HT1080 (cell line): Measurements from ENCODE around the gene HTD2. TPM values are rescaled to one million over a fixed set of nuclear protein-coding genes. Genes with fewer than 3 reads are reported as not detected.
A peak's percentile ranks its signal among the peaks of the same experiment; 100 is the strongest.
"Not testable (repeated sequence)": the region's sequence is repeated elsewhere in the genome, so short reads cannot be mapped to it uniquely, and the experiment has no call there.

Source experiments
- DNase-seq: peaks from one replicate; pipeline ENCODE4 v3.0.0-alpha.2; 2015; ENCODE audit warnings: low read depth
- total RNA-seq: library from RNA; depleted of rRNA; stranded (reverse); fragments of >200 nt; shearing (Covaris generic); gene quantifications from 2 replicates; pipeline ENCODE4 v1.2.3, GENCODE V29; 2014

The HTD2 gene
- total RNA-seq, 1 experiment from 2014 or later = 10.1 TPM

DNA sequence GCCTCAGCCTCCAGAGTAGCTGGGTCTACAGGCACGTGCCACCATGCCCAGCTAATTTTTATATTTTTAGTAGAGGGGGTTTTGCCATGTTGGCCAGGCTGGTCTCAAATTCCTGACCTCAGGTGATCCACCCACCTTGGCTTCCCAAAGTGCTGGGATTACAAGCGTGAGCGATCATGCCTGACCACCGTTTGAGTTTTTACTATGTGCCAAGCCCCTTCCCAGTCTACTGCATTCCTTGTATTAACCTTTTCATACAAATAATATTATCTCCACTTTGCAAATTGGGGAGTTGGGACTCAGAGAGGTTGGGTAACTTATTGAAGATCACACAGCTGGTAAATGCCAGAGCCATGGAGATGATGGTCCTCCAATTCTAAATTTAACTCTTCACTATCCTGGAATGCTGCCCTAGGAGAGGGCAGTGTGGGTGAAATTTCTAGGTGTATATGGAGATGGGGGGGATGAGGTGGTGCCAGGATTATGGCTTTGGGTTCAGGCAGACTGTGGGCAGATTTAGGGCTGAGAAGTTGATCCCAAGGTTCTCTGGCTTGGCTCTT, 25.4 kb downstream of the HTD2 start:
- DNase-seq = no peak

DNA sequence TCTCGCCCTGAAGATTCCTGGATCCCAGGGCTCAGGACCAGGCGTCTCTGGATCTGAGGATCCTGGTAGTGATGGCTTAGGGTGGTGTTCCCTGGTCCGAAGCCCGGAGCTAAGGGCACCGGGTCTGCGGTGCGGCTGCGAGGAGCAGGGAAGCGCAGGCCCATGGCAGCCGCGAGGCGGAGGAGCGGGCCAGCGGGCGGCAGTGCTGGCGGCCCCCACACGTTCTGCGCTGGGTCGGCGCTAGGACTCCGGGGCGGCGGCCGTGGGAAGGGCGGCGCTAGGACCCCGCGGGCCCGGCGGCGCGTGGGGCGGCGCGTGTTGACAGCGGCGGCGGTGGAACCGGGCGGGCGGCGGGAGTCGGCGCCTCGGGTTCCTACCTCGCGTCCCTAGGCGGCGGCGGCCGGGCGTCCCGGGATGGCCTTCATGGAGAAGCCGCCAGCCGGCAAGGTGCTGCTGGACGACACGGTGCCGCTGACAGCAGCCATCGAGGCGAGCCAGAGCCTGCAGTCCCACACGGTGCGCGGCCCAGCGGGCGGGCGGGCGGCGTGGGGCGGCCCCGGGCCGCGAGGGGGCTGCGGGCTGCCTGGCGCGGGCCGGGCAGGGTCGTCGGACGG, 26.4 kb downstream of the HTD2 start, which contains the start of gene PXK:
TSS of gene PXK (plus strand) at position 318 of the 614 bp plus-strand sequence. CDS start at position 415, 97 bp downstream.
- peak; percentile 69 for DNase-seq

DNA sequence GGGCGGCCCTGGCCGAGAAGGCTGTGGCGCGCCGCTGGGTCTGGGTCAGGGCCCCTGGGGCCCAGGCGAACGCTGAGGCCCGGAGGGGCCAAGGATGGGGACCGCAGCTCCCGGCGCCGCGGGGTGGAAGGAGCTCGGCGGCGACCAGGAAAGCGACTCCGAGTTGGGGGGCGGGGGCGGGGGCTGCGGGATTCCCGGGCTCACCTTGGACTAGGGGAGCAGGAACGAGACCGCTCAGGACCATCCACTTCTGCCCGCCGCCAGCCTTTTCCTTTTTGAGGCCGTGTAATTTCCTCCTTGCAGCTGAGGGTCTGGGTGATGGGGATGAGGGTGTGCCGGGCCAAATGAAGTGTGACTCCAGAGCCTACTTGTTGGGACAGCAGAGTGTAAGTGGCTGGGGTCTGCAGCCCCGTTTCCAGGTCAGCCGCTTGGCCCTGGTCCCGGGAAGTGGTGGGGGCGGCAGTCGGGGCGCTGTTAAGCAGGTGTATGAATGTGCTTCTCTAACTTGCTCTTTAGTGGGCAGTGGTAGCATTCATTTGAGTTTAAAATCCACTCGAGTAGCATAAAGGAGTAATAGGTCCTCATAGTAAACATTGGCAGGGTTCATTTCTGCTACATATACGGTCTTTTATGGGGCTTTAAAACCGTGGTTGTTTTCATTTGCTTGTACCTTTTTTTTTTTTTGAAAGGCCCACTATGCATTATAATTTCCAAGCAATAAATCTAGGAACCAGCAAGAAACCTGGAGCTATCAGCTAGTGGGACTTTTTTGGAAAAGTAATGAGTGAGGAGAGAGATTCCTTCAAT, 27.1 kb downstream of the HTD2 start:
- DNase-seq = peak; percentile 38

DNA sequence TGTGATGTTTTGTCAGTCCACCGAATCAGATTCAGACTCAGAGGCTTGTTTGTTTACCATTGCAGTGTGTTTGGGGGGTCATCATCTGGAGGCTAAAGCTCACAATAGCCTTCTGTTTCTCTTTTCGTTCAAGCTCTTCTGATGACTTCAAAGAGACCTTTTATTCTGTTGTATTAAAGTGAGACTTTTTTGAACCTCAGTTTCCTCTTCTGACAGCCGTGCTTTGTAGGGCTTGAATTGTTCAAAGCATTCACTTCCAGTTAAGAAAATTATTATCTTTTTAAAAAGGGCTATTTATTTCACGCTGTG, 27.6 kb downstream of the HTD2 start:
- no peak for DNase-seq

DNA sequence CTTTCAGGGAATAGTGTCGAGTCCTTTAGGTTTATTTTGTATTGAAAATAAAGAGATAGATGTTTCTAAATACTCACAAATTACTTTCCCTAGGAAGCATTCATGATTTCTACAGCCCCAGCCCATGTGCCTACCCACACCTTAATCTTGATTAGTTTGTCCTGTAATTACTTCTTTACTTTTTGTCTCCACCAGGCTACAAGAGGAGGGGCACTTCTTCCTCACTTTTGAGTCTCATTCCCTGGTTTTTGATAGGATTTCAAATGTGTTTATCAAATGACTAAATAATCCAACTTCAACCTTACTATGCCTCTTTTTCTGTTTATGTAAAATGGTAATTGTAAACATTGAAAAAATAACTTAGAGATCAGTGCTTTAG, 28.2 kb downstream of the HTD2 start:
- no peak for DNase-seq

DNA sequence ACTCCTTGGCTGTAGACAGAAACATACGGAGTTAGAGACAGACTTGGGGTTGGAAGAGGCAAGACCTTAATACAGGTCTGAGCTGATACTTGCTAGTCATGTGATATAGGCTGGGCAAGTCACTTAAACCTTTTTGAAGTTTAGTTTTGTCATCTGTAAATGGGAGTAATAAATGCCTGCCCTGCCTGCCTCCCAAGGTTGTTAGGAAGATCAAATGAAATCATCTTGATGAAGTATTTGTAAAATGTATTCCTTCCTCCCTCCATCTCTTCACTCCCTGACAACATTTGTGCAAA, 29.3 kb downstream of the HTD2 start:
- DNase-seq = no peak

DNA sequence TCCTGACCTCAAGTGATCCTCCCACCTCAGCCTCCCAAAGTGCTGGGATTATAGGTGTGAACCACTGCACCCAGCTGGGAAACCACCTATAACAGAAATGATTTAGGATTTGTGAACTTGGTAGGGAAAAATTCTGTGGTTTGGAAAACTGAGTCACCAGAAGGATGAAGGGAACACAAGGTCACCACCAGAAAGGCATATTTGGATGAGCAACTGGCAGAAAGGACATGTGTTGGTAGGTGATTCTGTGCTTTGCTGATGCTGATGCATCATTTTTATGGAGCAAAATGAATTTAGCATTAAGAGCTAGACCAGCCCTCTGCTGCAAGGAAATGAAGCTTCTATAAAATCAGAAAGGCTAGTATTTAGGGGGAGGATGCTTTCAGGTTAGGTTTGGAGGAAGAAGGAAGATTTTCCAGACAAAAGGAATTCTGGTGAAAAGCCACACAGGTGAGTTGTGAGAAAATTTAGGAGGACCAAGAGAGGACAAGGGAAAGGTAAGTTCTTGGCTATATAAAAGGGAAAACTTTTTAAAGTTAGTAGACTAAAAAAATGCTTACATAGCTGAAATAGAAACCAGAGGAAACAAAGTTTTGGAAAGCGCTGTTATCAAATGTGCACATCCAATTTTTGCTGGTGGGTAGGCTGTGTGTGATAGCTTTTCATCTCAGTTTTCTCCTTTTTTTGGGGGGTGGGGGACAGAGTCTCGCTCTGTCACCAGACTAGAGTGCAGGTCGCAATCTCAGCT, 30.0 kb downstream of the HTD2 start:
- peak; percentile 92 for DNase-seq

DNA sequence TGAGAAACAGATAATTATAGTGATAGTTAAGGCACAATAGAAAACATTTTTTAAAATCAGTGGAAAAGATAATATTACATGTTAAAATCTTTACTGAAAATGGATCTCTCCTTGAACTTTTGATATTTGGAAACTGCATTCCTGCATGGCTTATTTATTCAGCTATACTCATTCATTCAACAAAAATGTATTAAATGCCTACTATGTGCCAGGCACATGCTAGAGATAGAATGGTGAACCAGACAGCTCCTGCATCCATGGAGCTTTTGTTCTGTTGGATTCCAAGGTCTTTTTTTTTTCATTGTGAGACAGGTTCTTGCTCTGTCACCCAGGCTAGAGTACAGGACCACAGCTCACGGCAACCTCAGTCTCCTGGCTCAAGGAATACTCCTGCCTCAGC, 30.9 kb downstream of the HTD2 start:
- no peak for DNase-seq

DNA sequence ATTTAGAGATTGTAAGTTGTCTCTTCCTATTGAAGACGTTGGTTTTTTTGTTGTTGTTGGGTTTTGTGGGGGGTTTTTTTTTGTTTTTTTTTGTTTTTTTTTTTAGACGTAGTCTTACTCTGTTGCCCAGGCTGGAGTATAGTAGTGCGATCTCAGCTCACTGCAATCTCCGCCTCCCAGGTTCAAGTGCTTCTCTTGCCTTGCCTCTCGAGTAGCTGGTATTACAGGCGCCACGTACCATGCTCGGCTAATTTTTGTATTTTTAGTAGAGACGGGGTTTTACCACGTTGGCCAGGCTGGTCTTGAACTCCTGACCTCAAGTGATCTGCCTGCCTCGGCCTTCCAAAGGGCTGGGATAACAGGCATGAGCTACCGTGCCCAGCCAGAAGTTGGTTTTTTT, 32.8 kb downstream of the HTD2 start:
- not testable (repeated sequence) for DNase-seq

DNA sequence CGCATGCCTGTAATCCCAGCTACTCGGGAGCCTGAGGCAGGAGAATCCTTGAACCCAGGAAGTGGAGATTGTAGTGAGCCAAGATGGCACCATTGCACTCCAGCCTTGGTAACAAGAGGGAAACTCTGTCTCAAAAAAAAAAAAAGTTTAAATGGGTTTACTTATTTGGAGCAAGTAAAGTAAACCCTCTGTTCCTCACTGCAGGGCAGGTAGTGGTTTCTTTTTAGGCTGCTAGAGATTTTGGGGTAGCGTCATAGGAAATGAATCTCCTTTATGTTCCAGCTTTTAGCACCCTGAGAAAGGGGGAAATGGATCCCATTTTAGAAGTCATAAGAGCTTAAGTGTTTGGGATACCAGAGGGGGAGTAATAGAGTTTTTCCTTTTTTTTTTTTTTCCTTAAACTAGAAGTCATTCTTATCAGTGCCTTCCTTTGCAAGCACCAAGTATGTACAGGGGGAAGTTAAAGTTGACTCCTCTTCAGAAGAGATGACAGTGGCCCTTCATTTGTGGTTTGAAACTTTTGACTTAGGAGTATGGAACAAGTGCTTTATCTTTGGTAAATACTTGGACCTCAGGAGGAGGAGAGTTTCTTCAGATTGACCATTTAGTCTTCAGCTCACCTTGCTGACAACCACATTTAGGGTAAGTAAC, 34.4 kb downstream of the HTD2 start:
- DNase-seq = no peak

DNA sequence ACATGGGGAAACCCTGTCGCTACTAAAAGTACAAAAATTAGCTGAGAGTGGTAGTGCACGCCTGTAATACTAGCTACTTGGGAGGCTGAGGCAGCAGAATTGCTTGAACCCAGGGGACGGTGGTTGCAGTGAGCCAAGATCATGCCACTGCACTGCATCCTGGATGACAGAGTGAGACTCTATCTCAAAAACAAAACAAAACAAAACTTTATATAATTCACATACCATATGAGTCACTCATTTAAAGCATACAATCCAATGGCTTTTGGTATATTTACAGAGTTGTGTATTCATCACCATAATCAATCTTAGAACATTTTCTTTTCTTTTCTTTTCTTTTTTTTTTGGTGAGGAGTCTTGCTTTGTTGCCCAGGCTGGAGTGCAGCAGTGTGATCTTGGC, 35.1 kb downstream of the HTD2 start:
- DNase-seq = no peak

DNA sequence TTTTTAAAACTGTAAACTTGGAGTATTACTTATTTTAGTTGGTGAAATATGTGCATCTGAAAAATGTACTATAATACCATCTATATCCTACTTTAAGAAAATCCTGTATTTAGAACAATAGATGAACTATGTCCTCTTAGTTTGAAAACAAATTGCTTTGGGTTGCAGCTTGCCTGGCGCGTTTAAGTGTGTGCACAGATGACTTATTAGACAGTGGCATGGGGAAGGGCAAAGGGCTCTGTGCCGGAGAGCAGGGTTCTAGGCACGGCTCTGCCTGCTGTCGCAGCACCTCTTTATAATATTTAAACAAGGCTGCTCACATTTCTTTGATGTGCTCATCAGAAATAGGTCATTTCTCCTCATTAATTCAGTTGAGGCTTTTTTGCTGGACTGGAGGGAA, 36.4 kb downstream of the HTD2 start:
- no peak for DNase-seq

DNA sequence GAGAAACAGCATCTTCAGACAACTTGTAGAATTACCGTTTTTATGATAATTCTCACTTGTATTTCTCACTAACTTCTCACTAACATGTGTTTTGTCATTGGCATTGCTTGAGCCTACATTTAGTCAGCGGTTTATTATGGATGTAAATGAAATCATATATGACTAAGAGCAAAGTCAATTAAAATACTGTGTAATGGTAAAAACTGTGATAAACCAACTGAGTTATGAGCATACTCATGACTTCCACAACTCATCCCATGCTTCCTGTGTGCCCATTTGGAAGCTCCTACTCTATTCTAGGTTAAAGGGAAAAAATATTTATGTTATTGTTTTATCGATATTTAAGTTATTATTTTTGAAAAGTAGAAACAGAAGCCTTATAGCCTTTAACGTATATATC, 39.1 kb downstream of the HTD2 start:
- DNase-seq = no peak

DNA sequence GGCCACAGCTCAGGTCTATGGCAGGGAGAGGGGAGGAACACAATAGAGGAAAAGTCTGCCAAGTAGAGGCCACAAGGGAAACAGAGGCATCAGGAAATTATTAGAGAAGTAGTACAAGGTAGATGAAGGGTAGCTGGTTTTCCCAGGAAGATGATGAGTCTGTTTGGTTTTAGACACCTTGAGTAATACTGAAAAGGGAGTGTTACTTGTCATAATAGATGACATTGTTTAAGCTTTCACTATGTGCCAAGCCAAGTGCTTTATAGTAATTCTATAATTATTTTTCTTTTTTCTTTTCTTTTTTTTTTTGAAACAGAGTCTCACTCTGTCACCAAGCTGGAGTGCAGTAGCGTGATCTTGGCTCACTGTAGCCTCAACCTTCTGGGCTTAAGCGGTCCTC, 40.0 kb downstream of the HTD2 start:
- no peak for DNase-seq

DNA sequence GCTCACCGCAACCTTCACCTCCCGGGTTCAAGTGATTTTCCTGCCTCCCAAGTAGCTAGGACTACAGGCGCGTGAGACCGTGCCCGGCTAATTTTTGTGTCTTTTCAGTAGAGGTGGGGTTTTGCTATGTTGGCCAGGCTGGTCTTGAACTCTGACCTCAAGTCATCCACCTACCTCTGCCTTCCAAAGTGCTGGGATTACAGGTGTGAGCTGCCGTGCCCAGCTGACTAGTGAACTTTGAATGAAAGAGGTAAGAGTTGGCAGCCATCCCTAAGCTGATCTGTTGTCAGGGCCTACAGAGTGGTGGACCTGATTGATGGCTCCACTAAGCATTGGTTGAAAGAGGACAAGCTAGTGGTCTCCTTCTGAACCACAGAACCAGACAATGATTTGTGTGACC, 41.7 kb downstream of the HTD2 start:
- no peak for DNase-seq

DNA sequence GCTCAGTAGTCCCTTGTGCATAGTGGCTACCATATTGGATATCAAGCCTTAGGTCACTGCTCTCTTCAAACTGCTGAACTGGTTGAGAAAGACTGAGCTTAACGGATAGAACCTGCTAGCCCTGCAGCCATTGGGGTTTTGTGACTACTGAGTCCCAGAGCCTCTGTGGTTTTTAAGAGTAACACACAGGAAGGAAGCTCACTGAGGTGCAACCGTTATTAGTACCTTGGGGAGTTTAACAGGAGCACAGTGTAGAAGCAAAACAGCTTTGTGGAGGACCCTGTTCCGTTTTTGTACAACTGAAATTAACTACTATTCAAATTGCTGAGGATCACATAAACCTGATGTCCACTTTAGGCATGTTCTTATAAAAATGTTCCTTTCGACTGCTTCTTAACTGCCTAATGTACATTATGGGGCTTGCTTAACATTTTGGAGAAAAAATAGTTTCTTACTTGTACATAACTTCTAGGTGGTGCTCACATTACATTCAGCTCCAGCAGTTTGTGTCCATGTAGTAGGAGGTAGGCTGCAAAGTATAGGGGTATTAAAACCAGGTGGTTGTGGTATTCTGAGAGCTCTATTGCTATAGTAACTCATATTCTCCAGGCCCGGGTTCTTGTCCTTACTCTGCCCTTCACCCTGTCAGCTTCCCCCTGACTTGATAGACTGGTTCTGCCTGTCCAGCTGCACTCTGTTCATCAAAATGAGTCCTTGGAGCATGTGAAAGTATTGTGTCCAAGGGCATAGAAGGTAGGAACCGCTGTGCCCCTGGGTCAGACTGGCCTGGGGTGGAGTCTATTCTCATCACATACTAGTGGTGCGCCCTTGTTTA, 43.7 kb downstream of the HTD2 start:
- no peak for DNase-seq

DNA sequence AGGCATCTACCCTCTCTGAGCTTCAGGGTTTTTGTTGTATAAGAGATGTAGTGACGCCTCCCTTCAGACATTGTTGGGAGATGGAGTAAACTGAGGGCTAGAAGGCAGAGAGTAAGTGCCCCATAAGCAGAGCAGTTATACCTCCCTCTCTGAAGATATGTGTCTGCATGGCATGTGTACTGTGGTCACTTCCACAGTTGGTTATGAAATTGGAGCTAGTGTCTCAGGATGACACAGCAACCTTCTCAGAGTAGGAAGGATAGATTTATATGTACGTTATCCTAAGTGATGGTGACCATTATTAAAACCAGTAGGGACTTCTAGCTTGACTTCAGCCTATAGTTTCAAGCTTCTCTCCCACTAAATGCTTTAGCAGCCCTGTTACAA, 44.3 kb downstream of the HTD2 start:
- DNase-seq = peak; percentile 47

DNA sequence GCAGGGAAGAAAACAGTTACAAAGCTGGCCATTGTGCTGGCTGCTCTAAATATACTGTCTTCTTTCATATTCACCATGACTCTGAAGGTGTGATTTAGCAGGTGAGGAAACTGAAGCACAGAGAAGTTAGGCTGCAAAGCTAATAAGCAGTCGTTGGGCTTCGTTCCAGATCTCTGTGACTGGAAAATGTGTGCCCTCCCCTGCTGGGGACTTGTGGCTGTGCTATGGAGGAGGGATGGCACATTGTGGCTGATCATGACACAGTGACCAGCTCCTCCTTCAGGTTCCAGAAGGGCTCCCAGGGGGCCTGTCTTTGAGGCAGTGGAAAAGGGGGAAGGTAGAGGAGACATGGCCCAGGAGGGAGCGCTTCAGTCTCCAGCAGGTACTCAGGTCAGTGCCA, 45.6 kb downstream of the HTD2 start:
- no peak for DNase-seq

DNA sequence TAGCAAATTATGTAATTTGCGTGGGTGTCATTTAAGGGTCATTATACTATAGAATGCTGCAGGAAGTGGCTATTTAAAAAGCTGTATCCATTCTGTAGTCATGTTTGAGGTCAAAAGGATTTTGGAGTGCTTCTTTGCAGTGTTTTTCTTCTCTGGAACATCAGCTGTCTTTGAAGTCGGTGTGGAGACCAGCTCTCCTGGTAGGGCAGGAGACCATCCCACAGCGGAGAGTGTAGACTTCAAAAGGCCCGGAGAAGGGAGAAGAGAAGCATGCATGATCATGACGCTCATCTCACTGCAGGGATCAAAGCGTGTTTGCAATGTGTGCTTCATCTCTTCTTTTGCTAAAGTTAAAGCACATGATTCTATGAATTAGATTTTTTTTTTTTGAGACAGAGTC, 46.3 kb downstream of the HTD2 start:
- no peak for DNase-seq

DNA sequence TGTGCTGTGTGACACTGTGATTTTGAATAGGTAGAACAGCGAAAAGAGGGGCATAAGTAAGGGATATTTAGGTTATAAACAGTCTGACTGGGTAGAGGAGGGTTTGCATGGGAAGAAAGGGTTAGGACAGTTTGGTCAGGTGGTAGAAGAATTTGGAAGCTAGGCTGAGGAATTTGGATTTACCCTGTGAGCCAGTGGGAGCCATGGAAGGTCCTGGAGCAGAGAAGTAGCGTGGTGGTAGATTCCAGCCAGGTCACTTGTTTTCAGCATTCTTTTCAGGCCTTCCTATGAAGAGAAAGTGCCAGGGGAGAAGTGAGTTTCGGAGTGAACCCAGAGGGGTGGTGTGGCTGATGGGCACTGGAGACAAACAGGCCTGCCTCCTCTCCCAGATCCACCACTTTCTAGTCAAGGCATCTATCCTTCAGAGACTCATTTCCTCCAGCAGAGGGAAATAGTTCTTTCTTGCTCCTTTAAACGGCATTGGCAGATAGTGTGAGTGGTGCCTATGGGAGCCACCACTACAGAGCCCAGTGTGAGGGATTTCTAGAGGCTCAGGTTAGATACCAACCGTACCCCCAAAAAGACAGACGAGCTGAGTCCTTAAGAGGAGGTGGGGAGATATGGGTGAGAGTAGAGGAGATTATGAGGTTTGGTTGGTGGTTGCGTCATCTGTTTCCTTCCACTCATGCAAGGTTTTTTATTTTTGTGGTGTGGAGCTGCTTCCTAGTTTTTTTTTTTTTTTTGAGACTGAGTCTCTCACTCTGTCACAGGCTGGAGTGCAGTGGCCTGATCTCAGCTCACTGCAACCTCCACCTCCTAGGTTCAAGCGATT, 47.6 kb downstream of the HTD2 start:
- peak; percentile 26 for DNase-seq
